Kidney epithelial cell (primary cell): ENCODE measurements around the gene HIF1A. TPM values are rescaled to one million over a fixed set of nuclear protein-coding genes. Genes with fewer than 3 reads are reported as not detected.
"Not testable (repeated sequence)": the region's sequence is repeated elsewhere in the genome, so short reads cannot be mapped to it uniquely, and the experiment has no call there.

Experiments
- DNase-seq: peaks from one replicate; pipeline ENCODE4 v3.0.0-alpha.2; 2010; ENCODE audit warnings: low read depth
- H3K27me3 ChIP-seq: 2 replicates; pipeline ENCODE4 v1.6.0; 2011; ENCODE audit warnings: low read length; ENCODE audit not compliant: control insufficient read depth, insufficient read depth
- H3K36me3 ChIP-seq: 2 replicates; pipeline ENCODE4 v1.5.1; 2011; ENCODE audit warnings: low read length; ENCODE audit not compliant: control insufficient read depth, insufficient read depth
- H3K4me3 ChIP-seq: 2 replicates; pipeline ENCODE4 v1.5.1; 2011; ENCODE audit warnings: low read depth, mild to moderate bottlenecking, control low read depth, low read length
- CTCF ChIP-seq: IDR thresholded peaks from 2 replicates; pipeline ENCODE4 v1.5.1; 2011; ENCODE audit warnings: mild to moderate bottlenecking, moderate library complexity, low read length, control low read depth, inconsistent platforms; ENCODE audit not compliant: insufficient read depth, poor library complexity, severe bottlenecking
- total RNA-seq: library from RNA; depleted of rRNA; stranded (reverse); fragments of >200 nt; gene quantifications from 2 replicates; pipeline ENCODE4 v1.2.3, GENCODE V29; 2015

The HIF1A gene
- total RNA-seq, 1 donor from 2014 or later: 307 TPM

DNA sequence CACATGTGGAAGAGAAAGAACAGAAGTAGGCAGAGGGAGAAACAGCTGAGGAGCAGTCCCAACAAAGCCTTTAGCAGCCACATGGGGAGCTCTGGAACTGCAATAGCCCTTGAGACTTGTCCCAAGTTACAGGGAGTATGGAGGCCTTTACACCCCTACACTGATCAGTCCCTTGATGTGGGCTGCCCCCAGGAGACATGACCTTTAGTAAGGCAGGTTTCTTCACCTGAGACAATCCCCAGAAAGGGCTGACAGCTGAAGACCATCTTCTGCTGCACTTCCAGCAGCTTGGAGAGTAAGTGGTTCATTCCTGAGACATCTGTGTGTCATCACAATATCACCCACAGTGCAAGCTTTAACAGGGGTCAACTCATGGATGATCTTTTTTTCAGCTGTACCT lies 58.3 kb downstream of the HIF1A start:
- no peak overlapping the region for H3K4me3 ChIP-seq
- DNase-seq: no peak
- H3K27me3 ChIP-seq: no peaks in the 10 kb centered on the region
- no peak for TF ChIP-seq CTCF
- H3K36me3 ChIP-seq: no peaks in the 10 kb centered on the region

DNA sequence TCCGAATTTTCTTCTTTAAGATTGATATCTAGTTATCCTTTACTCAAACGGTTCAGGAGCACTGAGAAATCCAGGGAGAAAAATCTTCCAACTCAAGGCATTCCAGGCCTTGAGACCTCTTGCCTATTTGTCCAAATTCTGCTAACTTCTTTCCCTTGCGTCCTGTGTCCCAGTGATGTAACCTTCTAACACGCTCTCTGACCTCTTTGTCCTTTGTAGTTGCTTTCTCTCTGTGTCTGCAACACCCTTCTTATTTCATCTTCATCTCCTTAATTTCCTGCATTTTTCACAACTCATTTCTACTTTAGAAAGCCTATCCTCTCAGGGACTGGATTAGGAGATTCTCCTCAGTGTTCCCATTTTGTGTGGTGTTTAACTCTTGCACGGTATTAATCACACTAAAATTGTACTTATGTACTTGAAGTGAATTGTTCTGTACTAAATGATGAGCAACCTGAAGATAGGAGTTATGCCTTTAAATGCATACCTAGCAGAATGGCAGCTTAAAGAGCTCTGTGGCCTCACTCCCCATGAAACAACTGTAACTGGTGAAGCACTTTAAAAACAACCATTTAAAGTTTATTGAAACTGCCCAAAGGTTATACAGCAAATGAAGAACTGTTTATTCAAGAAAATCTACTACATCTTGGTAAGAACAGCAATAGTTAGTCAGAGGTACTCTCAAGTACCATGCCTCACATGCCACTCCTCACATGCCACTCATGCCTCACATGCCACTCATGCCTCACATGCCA lies 59.5 kb downstream of the HIF1A start:
- no peak for DNase-seq
- no peaks in the 10 kb centered on the region for H3K27me3 ChIP-seq
- no peak for TF ChIP-seq CTCF
- no peaks in the 10 kb centered on the region for H3K36me3 ChIP-seq
- H3K4me3 ChIP-seq: no peak overlapping the region

DNA sequence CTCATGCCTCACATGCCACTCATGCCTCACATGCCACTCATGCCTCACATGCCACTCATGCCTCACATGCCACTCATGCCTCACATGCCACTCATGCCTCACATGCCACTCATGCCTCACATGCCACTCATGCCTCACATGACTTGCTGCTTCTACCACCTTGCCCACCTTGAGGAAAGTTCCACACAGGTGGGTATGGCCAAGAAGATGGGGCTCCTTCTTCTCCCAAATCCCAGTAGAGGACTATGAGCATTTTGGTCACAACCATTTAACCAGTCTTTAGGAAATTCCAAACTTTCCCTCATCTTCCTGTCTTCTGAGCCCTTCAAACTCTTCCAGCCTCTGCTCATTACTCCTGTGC lies 60.0 kb downstream of the HIF1A start:
- not testable (repeated sequence) for H3K4me3 ChIP-seq, DNase-seq, H3K36me3 ChIP-seq, H3K27me3 ChIP-seq

DNA sequence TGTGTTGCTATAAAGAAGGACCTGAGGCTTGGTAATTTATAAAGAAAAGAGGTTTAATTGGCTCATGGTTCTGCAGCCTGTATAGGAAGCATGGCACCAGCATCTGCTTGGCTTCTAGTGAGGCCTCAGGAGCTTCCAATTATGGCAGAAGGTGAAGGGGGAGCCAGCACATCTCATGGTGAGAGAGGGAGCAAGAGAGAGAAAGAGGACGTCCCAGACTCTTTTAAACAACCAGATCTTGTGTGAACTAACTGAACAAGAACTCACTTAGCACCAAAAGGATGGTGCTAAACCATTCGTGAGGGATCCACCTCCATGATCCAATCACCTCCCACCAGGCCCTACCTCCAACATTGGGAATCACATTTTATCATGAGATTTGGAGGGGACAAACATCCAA lies 60.8 kb downstream of the HIF1A start:
- no peak for DNase-seq
- Histone ChIP-seq H3K27me3 (no peaks in the 10 kb centered on the region), H3K36me3 (no peaks in the 10 kb centered on the region), H3K4me3 (no peak overlapping the region)
- no peak for TF ChIP-seq CTCF

- no peak for DNase-seq
- Histone ChIP-seq H3K4me3 (no peak overlapping the region), H3K36me3 (no peaks in the 10 kb centered on the region), H3K27me3 (no peaks in the 10 kb centered on the region)
- no peak for TF ChIP-seq CTCF
These were observed 64.6 kb downstream of the HIF1A start for GRCh38 chr14:61759878-61760277.

DNA sequence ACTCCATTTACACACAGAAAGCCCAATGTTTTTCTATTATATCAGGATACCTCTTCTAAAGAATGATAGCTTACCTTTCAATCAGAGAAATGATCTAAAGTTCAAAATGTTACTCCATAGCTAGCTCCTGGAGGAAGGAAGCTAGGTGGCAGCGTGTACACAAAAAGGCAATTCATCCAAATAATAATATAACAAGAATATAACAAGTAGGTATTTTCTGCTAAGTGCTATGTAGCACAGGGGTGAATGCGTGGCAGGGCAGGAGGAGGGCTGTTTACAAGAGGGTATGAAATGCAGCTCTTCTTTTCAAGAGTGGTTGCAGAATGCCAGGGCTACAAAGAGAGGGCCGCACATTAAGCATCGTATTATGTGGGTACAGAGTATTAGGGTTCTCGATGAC lies 66.2 kb downstream of the HIF1A start:
- no peak for TF ChIP-seq CTCF
- H3K27me3 ChIP-seq: no peaks in the 10 kb centered on the region
- peak overlapping the region; percentile 93 for H3K4me3 ChIP-seq
- no peak for DNase-seq
- no peaks in the 10 kb centered on the region for H3K36me3 ChIP-seq
